HG02981 (cell line): ENCODE measurements around the gene LXN.
"Not testable (repeated sequence)": the region's sequence is repeated elsewhere in the genome, so short reads cannot be mapped to it uniquely, and the experiment has no call there.

Experiments used
- ATAC-seq: cut with Tn5 transposase; IDR thresholded peaks from one replicate; pipeline ENCODE4 v1.9.1; 2021; ENCODE audit warnings: mild to moderate bottlenecking, moderate library complexity; ENCODE audit not compliant: unreplicated experiment

Gene LXN

GRCh38 chr3:158672215-158673176 lies at the start of gene LXN:
Gene LXN, minus strand, starts transcription at chr3:158672648. Its CDS starts 170 bp downstream, at chr3:158672478.
- ATAC-seq: peak; percentile 99

GRCh38 chr3:158722108-158722507 lies 49.7 kb upstream of the LXN start:
- no peak for ATAC-seq

- ATAC-seq: no peak
Measured at GRCh38 chr3:158718490-158719170, 46.2 kb upstream of the LXN start.

- no peak for ATAC-seq
Measured at GRCh38 chr3:158717576-158717975, 45.1 kb upstream of the LXN start.

GRCh38 chr3:158713094-158713499 lies 40.6 kb upstream of the LXN start:
- ATAC-seq: no peak

- ATAC-seq: no peak
Measured at GRCh38 chr3:158712443-158712842, 40.0 kb upstream of the LXN start.

GRCh38 chr3:158711886-158712285 lies 39.4 kb upstream of the LXN start:
- ATAC-seq: no peak

- ATAC-seq: no peak
Measured at GRCh38 chr3:158710601-158711000, 38.2 kb upstream of the LXN start.

GRCh38 chr3:158709666-158710083 lies 37.2 kb upstream of the LXN start:
- no peak for ATAC-seq

- ATAC-seq: no peak
Measured at GRCh38 chr3:158703566-158703965, 31.1 kb upstream of the LXN start.

GRCh38 chr3:158702815-158703481 lies 30.5 kb upstream of the LXN start:
- ATAC-seq: no peak

GRCh38 chr3:158701420-158702065 lies 29.1 kb upstream of the LXN start:
- no peak for ATAC-seq

- no peak for ATAC-seq
Measured at GRCh38 chr3:158700559-158700958, 28.1 kb upstream of the LXN start.

GRCh38 chr3:158696618-158697017 lies 24.2 kb upstream of the LXN start:
- ATAC-seq: no peak

GRCh38 chr3:158693866-158694456 lies 21.5 kb upstream of the LXN start:
- ATAC-seq: not testable (repeated sequence)

- ATAC-seq: no peak
Measured at GRCh38 chr3:158685159-158685558, 12.7 kb upstream of the LXN start.

GRCh38 chr3:158683230-158683962 lies 10.9 kb upstream of the LXN start:
- no peak for ATAC-seq

GRCh38 chr3:158680861-158681260 lies 8.4 kb upstream of the LXN start:
- no peak for ATAC-seq

GRCh38 chr3:158679547-158680000 lies 7.1 kb upstream of the LXN start:
- no peak for ATAC-seq

GRCh38 chr3:158678687-158679086 lies 6.2 kb upstream of the LXN start:
- ATAC-seq: no peak
